Right lobe of liver (tissue), 4 donors: Measurements from ENCODE around the gene FLOT2.

Source experiments
- CTCF ChIP-seq, 4 donors: fragments of 200-600 bp in 3 of 4; fragments of 450-650 bp in 1 of 4; IDR thresholded peaks; one replicate each; pipeline versions ENCODE4 v1.5.1 to v1.8.0; 2016 to 2022; ENCODE audit warnings: antibody characterized with exemption in 4 of 4, mild to moderate bottlenecking in 2 of 4
- POLR2A ChIP-seq: fragments of 450-650 bp; IDR thresholded peaks from one replicate; pipeline ENCODE4 v1.6.1; 2017; ENCODE audit warnings: antibody characterized with exemption, mild to moderate bottlenecking
- donor health status: DM: no; HTN: no; CAD: no.
- donor health status: DM: no; HTN: no; CAD: no.
- donor health status: DM: no; HTN: yes; CAD: no.

- peak in 3 of 4 donors; percentile 12 to 31 (median 16) for TF ChIP-seq CTCF (IDR thresholded peaks at IDR 0.05)
- TF ChIP-seq POLR2A: no peak
Observed at GRCh38 chr17:28878981-28879380, 18.6 kb downstream of the FLOT2 start.
